Activated CD8-positive, alpha-beta memory T cell treated with anti-CD3 and anti-CD28 coated beads, Interleukin-2, amount 50 U/mL, for 24 hours (primary cell): ENCODE results near the gene KIF12.
"Not testable (repeated sequence)": the region's sequence is repeated elsewhere in the genome, so short reads cannot be mapped to it uniquely, and the experiment has no call there.

Experiments used
- DNase-seq: peaks from one replicate; pipeline ENCODE4 v3.0.0-alpha.2; 2020; ENCODE audit errors: extremely low read depth

KIF12 gene

GRCh38 chr9:114098936-114099668 is at the start of gene KIF12:
Gene KIF12 (minus strand): TSS chr9:114099292. CDS start chr9:114099276, 16 bp downstream.
- no peak for DNase-seq

- no peak for DNase-seq
Observed at GRCh38 chr9:114146735-114147134, 47.6 kb upstream of the KIF12 start.

- no peak for DNase-seq
Observed at GRCh38 chr9:114143234-114143633, 44.1 kb upstream of the KIF12 start.

GRCh38 chr9:114141553-114142402 is 42.7 kb upstream of the KIF12 start:
- DNase-seq = no peak

- no peak for DNase-seq
Observed at GRCh38 chr9:114140850-114141249, 41.8 kb upstream of the KIF12 start.

- no peak for DNase-seq
Observed at GRCh38 chr9:114140401-114140800, 41.3 kb upstream of the KIF12 start.

GRCh38 chr9:114139071-114139470 is 40.0 kb upstream of the KIF12 start:
- DNase-seq = no peak

- DNase-seq = no peak
Observed at GRCh38 chr9:114138552-114138971, 39.5 kb upstream of the KIF12 start.

- DNase-seq = no peak
Observed at GRCh38 chr9:114137831-114138230, 38.7 kb upstream of the KIF12 start.

- no peak for DNase-seq
Observed at GRCh38 chr9:114134827-114135396, 35.8 kb upstream of the KIF12 start.

GRCh38 chr9:114132550-114132918 is 33.4 kb upstream of the KIF12 start:
- no peak for DNase-seq

GRCh38 chr9:114131808-114132549 is 32.9 kb upstream of the KIF12 start:
- no peak for DNase-seq

- no peak for DNase-seq
Observed at GRCh38 chr9:114130624-114131277, 31.7 kb upstream of the KIF12 start.

- DNase-seq = no peak
Observed at GRCh38 chr9:114130141-114130540, 31.0 kb upstream of the KIF12 start.

GRCh38 chr9:114128759-114129158 is 29.7 kb upstream of the KIF12 start:
- not testable (repeated sequence) for DNase-seq

- no peak for DNase-seq
Observed at GRCh38 chr9:114126247-114127060, 27.4 kb upstream of the KIF12 start.

- DNase-seq = no peak
Observed at GRCh38 chr9:114125476-114126013, 26.5 kb upstream of the KIF12 start.

GRCh38 chr9:114124666-114125475 is 25.8 kb upstream of the KIF12 start:
- DNase-seq = no peak

GRCh38 chr9:114124138-114124537 is 25.0 kb upstream of the KIF12 start:
- no peak for DNase-seq
